Thyroid gland (tissue), 4 donors: ENCODE data around the gene GPRASP2. TPM values are rescaled to one million over a fixed set of nuclear protein-coding genes. Genes with fewer than 3 reads are reported as not detected.
"Not testable (repeated sequence)": the region's sequence is repeated elsewhere in the genome, so short reads cannot be mapped to it uniquely, and the experiment has no call there.

Source experiments
- DNase-seq, 2 donors: peaks; one replicate each; pipeline ENCODE4 v3.0.0-alpha.2; 2019
- H3K27ac ChIP-seq, 3 donors: fragments of 200-600 bp; sonication (generic); 1 replicate in 2 of 3; 2 replicates in 1 of 3; pipeline ENCODE4 v1.5.1; 2016 to 2019; ENCODE audit warnings: mild to moderate bottlenecking in 1 of 3, moderate library complexity in 1 of 3
- H3K27me3 ChIP-seq: fragments of 200-600 bp; sonication (generic); one replicate; pipeline ENCODE4 v1.5.1; 2019
- H3K36me3 ChIP-seq, 2 donors: fragments of 200-600 bp; sonication (generic); one replicate each; pipeline ENCODE4 v1.5.1; 2016 to 2019
- H3K4me1 ChIP-seq, 2 donors: fragments of 200-600 bp; sonication (generic); one replicate each; pipeline ENCODE4 v1.5.1; 2017 to 2019
- H3K4me3 ChIP-seq, 3 donors: fragments of 200-600 bp; sonication (generic); replicated peaks in 1 of 3; 1 replicate in 2 of 3; 2 replicates in 1 of 3; pipeline ENCODE4 v1.5.1; 2016; ENCODE audit warnings: mild to moderate bottlenecking in 1 of 3
- H3K9me3 ChIP-seq: fragments of 200-600 bp; sonication (generic); one replicate; pipeline ENCODE4 v1.5.1; 2017
- POLR2A ChIP-seq, 2 donors: fragments of 450-650 bp; IDR thresholded peaks; one replicate each; pipeline ENCODE4 v1.6.1; 2017; ENCODE audit warnings: antibody characterized with exemption in 2 of 2, mild to moderate bottlenecking in 2 of 2, moderate library complexity in 1 of 2
- WGBS, 2 donors: methylation state at CpG; one replicate each; pipeline ENCODE4 v1.1.5; 2017; 5-methylcytosine and 5-hydroxymethylcytosine counted together
- intact Hi-C: fragments of 100-400 bp; cut with DNase I; formaldehyde crosslinking; loops from one replicate; pipeline ENCODE4 v1.15.1; 2023
- total RNA-seq, 4 donors: library from RNA; depleted of rRNA; stranded (reverse); fragments of >200 nt; gene quantifications; one replicate each; pipeline ENCODE4 v1.2.3, GENCODE V29; 2016
- TF ChIP-seq, protein P1 (sequence below), 6 experiments: fragments of 200-600 bp in 3 of 6; fragments of 450-650 bp in 3 of 6; sonication (generic) in 3 of 6; IDR thresholded peaks; one replicate each; pipeline ENCODE4 v1.5.1; 2016 to 2019; ENCODE audit warnings: antibody characterized with exemption in 6 of 6, mild to moderate bottlenecking in 2 of 6, inconsistent platforms in 1 of 6, moderate library complexity in 1 of 6

GPRASP2 gene
- total RNA-seq, 4 donors from 2014 or later = 24.6 to 35.1 (median 28.9) TPM

DNA sequence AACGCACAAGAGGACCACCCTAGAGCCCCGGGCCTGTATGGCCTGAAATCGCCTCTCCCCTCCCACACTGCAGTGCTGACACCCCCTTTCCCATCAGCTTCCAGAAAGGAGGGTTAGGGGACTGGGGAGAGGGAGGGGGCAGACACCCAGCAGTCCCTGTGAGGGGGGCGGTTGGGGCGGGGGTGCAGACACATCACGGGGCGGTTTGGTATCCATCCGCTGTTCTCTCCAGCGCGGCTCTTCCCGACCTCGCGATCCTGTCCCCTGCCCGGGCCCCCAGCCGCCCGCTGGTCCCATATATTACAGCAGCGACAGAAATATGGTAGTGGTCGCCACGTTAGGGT, 404 bp upstream of the GPRASP2 start:
- no peak for TF ChIP-seq POLR2A (IDR thresholded peaks at IDR 0.05)
- TF ChIP-seq, protein P1, sequence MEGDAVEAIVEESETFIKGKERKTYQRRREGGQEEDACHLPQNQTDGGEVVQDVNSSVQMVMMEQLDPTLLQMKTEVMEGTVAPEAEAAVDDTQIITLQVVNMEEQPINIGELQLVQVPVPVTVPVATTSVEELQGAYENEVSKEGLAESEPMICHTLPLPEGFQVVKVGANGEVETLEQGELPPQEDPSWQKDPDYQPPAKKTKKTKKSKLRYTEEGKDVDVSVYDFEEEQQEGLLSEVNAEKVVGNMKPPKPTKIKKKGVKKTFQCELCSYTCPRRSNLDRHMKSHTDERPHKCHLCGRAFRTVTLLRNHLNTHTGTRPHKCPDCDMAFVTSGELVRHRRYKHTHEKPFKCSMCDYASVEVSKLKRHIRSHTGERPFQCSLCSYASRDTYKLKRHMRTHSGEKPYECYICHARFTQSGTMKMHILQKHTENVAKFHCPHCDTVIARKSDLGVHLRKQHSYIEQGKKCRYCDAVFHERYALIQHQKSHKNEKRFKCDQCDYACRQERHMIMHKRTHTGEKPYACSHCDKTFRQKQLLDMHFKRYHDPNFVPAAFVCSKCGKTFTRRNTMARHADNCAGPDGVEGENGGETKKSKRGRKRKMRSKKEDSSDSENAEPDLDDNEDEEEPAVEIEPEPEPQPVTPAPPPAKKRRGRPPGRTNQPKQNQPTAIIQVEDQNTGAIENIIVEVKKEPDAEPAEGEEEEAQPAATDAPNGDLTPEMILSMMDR (IDR thresholded peaks at IDR 0.05) = no peak
- H3K4me3 ChIP-seq = peak overlapping the region in 1 of 3 donors; percentile 46
- no peaks in the 10 kb centered on the region for H3K36me3 ChIP-seq
- intact Hi-C loops = no loop called here
- no peak for DNase-seq
- H3K27me3 ChIP-seq = no peaks in the 10 kb centered on the region
- no CpG with 5 or more reads among the region's 19 CpGs for WGBS, 2 donors
- H3K4me1 ChIP-seq = no peaks in the 10 kb centered on the region
- H3K9me3 ChIP-seq = no peaks in the 10 kb centered on the region
- no peak overlapping the region for H3K27ac ChIP-seq

DNA sequence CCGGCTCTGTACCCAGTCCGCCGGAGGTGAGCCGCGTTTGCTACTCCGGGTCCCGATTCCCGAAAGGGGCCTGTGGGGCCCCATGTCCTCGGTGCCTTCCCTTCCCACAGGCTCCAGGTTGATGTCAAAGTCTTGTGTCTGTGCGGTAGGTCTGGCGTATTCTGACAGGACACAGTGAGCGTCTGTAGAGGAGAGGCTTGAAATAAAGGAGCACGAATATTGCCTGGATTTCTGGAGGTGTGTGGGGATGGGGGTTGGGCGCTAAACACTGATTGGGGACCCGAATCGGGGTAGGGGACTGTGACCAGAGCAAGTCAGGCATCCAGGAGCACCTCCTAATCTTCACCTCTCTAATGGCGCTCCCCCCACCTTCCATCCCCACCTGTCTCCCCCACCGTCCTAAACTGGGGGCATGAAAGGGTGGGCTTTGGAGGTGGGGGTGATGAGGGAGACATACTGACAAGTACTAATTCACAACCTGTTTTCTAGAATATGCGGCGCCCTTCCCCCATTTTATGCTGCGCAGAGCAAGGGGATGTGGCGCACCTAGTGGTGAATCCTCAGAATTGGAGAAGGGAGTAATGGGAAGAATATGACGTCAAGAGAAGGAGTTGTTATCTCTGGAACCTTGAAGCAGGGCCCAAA, 855 bp downstream of the GPRASP2 start:
- DNase-seq = peak; percentile 68 to 73
- Histone ChIP-seq H3K9me3 (no peaks in the 10 kb centered on the region), H3K36me3 (no peaks in the 10 kb centered on the region), H3K27ac (peak overlapping the region; percentile 89 to 95 (median 89)), H3K4me3 (peak overlapping the region; percentile 15 to 71 (median 46)), H3K27me3 (no peaks in the 10 kb centered on the region), H3K4me1 (no peaks in the 10 kb centered on the region)
- TF ChIP-seq POLR2A (IDR thresholded peaks at IDR 0.05) = peak in 1 of 2 donors; percentile 61
- TF ChIP-seq, protein P1 (IDR thresholded peaks at IDR 0.05) = peak; percentile 30 to 78 (median 58)
- 0 to 3% methylated on average over 6 to 14 of the region's 23 CpGs for WGBS, 2 donors
- intact Hi-C loops = no loop called here

DNA sequence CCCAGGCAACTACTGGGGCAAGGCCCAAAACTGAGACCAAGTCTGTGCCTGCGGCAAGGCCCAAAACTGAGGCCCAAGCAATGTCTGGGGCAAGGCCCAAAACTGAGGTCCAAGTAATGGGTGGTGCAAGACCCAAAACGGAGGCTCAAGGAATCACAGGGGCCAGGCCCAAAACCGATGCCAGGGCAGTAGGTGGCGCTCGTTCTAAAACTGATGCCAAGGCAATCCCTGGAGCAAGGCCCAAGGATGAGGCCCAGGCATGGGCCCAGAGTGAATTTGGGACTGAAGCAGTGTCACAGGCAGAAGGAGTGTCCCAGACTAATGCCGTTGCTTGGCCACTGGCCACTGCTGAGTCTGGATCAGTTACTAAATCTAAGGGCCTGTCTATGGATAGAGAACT, 2.7 kb downstream of the GPRASP2 start:
- WGBS, 2 donors = 81 to 100% methylated on average over 1 to 4 of the region's 6 CpGs
- H3K4me1 ChIP-seq = no peaks in the 10 kb centered on the region
- H3K9me3 ChIP-seq = no peaks in the 10 kb centered on the region
- no peak overlapping the region for H3K4me3 ChIP-seq
- intact Hi-C loops = no loop called here
- no peaks in the 10 kb centered on the region for H3K27me3 ChIP-seq
- H3K36me3 ChIP-seq = no peaks in the 10 kb centered on the region
- no peak for TF ChIP-seq POLR2A (IDR thresholded peaks at IDR 0.05)
- TF ChIP-seq, protein P1 (IDR thresholded peaks at IDR 0.05) = no peak
- no peak for DNase-seq
- no peak overlapping the region for H3K27ac ChIP-seq

DNA sequence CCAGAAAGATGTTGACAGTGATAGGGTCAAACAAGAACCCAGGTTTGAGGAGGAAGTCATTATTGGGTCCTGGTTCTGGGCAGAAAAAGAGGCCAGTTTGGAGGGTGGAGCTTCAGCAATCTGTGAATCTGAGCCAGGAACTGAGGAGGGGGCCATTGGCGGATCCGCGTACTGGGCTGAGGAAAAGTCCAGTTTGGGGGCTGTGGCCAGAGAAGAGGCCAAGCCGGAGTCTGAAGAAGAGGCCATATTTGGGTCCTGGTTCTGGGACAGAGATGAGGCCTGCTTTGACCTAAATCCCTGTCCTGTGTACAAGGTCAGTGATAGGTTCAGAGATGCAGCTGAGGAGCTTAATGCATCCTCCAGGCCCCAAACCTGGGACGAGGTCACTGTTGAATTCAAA, 3.7 kb downstream of the GPRASP2 start:
- H3K36me3 ChIP-seq = no peaks in the 10 kb centered on the region
- no peaks in the 10 kb centered on the region for H3K4me1 ChIP-seq
- TF ChIP-seq, protein P1 (IDR thresholded peaks at IDR 0.05) = no peak
- no peak for TF ChIP-seq POLR2A (IDR thresholded peaks at IDR 0.05)
- H3K9me3 ChIP-seq = no peaks in the 10 kb centered on the region
- no peak overlapping the region for H3K4me3 ChIP-seq
- no peak for DNase-seq
- no peaks in the 10 kb centered on the region for H3K27me3 ChIP-seq
- whole genome bisulfite sequencing, 2 donors = 95 to 97% methylated on average over 4 to 5 of the region's 5 CpGs
- intact Hi-C loops = no loop called here
- H3K27ac ChIP-seq = no peak overlapping the region

DNA sequence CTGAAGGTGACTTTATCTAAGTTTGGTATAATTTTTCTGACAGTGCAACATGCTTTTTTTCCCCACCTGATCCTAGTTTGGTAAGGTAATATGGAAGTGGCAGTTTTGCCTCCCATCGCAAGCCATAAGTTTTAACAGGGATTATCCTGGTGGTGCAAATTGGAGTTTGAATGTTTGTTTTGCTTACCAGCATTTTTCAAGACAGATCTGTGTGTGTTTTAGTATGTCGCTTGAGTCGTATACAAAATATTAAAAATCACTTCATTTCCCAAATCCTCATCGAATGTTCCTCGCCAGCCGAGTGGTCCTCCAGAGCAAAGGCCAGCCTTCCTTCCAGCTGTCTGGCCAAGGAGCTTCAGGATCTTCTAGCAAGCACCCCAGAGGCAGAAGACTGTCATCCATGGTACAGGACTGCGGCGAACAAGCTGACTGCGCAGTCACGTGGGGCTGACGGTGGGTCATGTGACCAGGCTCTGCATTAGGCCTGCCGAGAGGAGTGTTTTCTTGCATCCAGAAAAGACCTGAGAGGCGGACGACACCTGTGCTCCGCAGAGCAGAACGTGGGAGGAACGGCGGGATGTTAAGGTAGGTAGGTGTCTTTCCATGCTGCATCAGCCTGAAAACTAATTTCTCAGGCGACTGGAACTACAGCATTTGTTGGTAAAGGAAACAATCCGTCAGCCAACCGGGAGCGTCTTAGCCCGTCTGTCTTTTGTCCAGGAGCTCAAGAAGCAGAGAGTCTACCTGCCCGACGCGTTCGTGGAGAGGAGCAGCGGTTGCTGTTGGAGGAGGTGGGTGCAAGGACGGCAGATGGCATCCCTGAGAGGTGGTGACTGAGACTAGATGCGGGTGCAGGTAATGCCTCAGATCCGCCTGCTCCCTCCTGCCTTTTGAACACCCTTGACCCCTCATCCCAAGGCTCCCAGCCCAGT, 8.3 kb downstream of the GPRASP2 start, which contains the start of gene GPRASP3:
TSS of gene GPRASP3 (plus strand) at position 507 of the 932 bp plus-strand sequence. CDS start 28,253 bp downstream, outside the sequence.
- Histone ChIP-seq H3K4me3 (peak within 1 kb of the TSS; percentile 20 to 30 (median 23)), H3K27ac (peak within 1 kb of the TSS in 2 of 3 donors; percentile 22 to 55), H3K27me3 (no peaks in the 10 kb centered on the region), H3K4me1 (no peaks in the 10 kb centered on the region), H3K36me3 (no peaks in the 10 kb centered on the region), H3K9me3 (no peaks in the 10 kb centered on the region)
- whole genome bisulfite sequencing, 2 donors = 1 to 8% methylated on average over 7 to 18 of the region's 31 CpGs
- intact Hi-C loops = no loop called here
- TF ChIP-seq POLR2A (IDR thresholded peaks at IDR 0.05) = peak in 1 of 2 donors; percentile 49
- TF ChIP-seq, protein P1 (IDR thresholded peaks at IDR 0.05) = peak in 1 of 6 experiments; percentile 8
- DNase-seq = peak; percentile 79 to 83

DNA sequence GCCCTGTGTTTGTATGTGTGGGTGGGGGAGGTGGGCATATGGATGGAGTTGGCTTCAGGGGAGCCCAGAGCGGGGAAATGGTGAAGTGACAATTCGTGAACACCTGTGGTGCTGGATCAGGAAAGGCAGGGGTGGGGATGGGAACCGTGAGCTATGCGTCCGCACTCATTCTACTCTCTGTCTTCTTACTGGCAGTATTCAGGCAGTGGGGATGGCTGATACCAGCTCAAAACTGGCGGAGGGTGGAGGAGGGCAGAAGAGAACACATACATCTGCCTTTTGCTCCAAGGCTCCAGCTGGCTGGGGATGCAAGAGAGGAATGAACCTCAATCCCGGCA, 8.9 kb downstream of the GPRASP2 start:
- H3K4me1 ChIP-seq, DNase-seq, H3K27me3 ChIP-seq, intact Hi-C loops, H3K9me3 ChIP-seq, H3K36me3 ChIP-seq: not testable (repeated sequence)
- Histone ChIP-seq H3K4me3 (peak overlapping the region in 1 of 3 donors; percentile 30), H3K27ac (peak overlapping the region in 1 of 3 donors; percentile 55)
- 12 to 42% methylated on average over 5 to 6 of the region's 7 CpGs for WGBS, 2 donors
